GM12891 (cell line): ENCODE data around the gene IPCEF1.
A peak's percentile ranks its signal among the peaks of the same experiment; 100 is the strongest.

Experiments used
- DNase-seq: peaks from one replicate; pipeline ENCODE4 v3.0.0; 2011; ENCODE audit warnings: low spot score; ENCODE audit not compliant: insufficient read length
- FAIRE-seq: peaks from 2 replicates; lab custom pipeline; 2011; peaks lifted over from hg19 to GRCh38; lab: Jason Lieb, UNC
- PAX5 ChIP-seq: IDR thresholded peaks from 2 replicates; pipeline ENCODE4 v1.6.1; 2011; ENCODE audit warnings: low read length, moderate library complexity, mild to moderate bottlenecking; ENCODE audit not compliant: insufficient read depth, severe bottlenecking
- POLR2A ChIP-seq: IDR thresholded peaks from 2 replicates; pipeline ENCODE4 v1.6.1; 2011; ENCODE audit warnings: low read depth, low read length, control low read depth
- POLR2AphosphoS5 ChIP-seq: IDR thresholded peaks from 2 replicates; pipeline ENCODE4 v1.6.1; 2011; ENCODE audit warnings: low read depth, low read length, control low read depth
- POU2F2 ChIP-seq: IDR thresholded peaks from 2 replicates; pipeline ENCODE4 v1.6.1; 2011; ENCODE audit warnings: low read depth, mild to moderate bottlenecking, control low read depth, low read length, moderate library complexity
- SPI1 ChIP-seq: IDR thresholded peaks from 2 replicates; pipeline ENCODE4 v1.6.1; 2011; ENCODE audit warnings: low read depth, low read length, control low read depth
- TAF1 ChIP-seq: IDR thresholded peaks from 2 replicates; pipeline ENCODE4 v1.6.1; 2011; ENCODE audit warnings: low read depth, low read length, control low read depth

The IPCEF1 gene

GRCh38 chr6:154301839-154302752 is 54.5 kb downstream of the IPCEF1 start:
- peak; percentile 61 for FAIRE-seq
- peak; percentile 100 for TF ChIP-seq SPI1
- TF ChIP-seq PAX5, result no peak
- peak; percentile 75; the same call in 1 of the 2 replicates for TF ChIP-seq POU2F2
- DNase-seq, result peak; percentile 22

GRCh38 chr6:154301086-154301625 is 55.4 kb downstream of the IPCEF1 start:
- DNase-seq (no peak), FAIRE-seq (no peak)
- no peak for TF ChIP-seq POLR2AphosphoS5
- no peak for TF ChIP-seq PAX5
- TF ChIP-seq POLR2A, result no peak
- no peak for TF ChIP-seq SPI1
- no peak for TF ChIP-seq POU2F2
- TF ChIP-seq TAF1, result no peak

DNA sequence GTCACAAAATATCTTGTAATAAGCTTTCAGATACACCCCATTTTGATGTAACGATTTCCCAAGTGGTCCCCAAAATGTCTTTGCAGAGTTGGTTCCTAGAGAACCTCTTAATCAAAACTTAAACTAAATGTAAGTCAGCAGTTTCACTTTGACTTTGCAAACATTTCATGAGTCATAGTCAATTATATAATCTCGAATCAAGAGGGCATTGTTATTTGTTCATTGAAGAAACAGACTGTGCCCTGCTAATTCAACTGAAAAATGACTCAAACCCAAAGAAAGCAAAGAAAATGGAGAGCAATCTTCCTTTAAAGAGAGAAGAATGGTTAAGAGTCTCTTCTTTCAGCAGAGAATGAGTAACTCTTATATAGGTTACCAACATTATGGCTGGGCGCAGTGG is 58.3 kb downstream of the IPCEF1 start:
- no peak for TF ChIP-seq POU2F2
- TF ChIP-seq TAF1, result no peak
- TF ChIP-seq PAX5, result no peak
- no peak for TF ChIP-seq SPI1
- TF ChIP-seq POLR2AphosphoS5, result no peak
- TF ChIP-seq POLR2A, result no peak
- DNase-seq, result no peak
- no peak for FAIRE-seq

DNA sequence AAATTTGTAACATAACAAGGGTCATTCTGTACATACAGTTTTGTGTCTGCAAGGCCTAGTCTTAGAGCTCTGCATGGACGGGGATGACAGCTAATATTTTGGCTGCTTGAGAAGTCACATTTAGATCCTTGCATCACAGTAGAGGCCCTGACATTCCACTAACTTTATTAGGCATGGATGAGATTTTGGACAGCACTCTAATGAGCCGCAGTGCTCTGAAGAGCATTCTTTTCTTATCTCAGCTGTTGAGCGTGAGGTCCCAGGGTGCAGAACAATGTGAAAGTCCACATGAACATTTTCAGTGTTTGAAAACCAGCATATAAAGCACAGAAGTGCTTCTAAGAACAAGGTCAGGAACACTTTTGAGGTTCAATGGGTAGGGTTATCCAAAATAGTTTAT is 58.9 kb downstream of the IPCEF1 start:
- TF ChIP-seq POLR2AphosphoS5 (no peak), POLR2A (no peak), SPI1 (no peak), PAX5 (no peak), POU2F2 (no peak), TAF1 (no peak)
- DNase-seq (no peak), FAIRE-seq (no peak)

DNA sequence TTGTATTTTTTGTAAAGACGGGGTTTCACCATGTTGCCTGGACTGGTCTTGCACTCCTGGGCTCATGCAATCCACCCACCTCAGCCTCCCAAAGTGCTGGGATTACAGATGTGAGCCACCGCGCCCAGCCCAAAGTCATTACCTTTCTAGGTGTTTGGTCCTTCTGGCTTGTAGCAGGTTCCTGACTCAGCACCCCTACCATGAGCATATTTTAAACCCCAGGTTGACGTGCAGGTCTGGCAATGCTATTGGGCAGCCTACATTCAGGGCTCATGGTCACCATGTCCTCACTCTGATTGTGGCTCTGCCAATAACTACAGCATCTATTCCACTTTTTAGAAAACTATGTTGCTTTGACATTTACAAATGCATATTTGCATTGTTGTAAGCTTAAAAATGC is 59.4 kb downstream of the IPCEF1 start:
- DNase-seq (no peak), FAIRE-seq (no peak)
- TF ChIP-seq PAX5, result no peak
- TF ChIP-seq POLR2AphosphoS5, result no peak
- no peak for TF ChIP-seq POLR2A
- TF ChIP-seq POU2F2, result no peak
- no peak for TF ChIP-seq SPI1
- TF ChIP-seq TAF1, result no peak

DNA sequence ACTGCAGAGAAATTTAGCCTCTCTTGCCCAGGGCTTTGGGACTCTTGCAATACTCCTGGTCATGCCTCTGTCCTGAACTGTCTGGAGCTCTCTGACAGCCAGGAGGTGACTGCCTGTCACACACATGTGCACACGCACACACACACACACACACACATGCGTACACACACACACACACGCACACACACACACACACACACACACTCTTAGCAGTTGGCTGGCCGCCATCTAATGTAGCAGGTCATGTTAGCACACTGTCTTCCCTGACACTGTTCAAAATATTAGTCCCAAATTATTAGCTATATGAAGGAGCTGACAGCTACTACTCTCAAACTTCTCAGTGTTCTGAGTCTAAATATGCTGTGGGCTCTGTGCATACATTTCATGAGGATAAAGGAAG is 60.9 kb downstream of the IPCEF1 start:
- TF ChIP-seq TAF1 (no peak), PAX5 (no peak), POLR2AphosphoS5 (no peak)
- DNase-seq (no peak), FAIRE-seq (no peak)

- no peak for DNase-seq
- no peak for FAIRE-seq
- TF ChIP-seq POLR2A (no peak), PAX5 (no peak), SPI1 (no peak), POLR2AphosphoS5 (no peak), POU2F2 (no peak)
These were observed 63.6 kb downstream of the IPCEF1 start for GRCh38 chr6:154292855-154293519.

DNA sequence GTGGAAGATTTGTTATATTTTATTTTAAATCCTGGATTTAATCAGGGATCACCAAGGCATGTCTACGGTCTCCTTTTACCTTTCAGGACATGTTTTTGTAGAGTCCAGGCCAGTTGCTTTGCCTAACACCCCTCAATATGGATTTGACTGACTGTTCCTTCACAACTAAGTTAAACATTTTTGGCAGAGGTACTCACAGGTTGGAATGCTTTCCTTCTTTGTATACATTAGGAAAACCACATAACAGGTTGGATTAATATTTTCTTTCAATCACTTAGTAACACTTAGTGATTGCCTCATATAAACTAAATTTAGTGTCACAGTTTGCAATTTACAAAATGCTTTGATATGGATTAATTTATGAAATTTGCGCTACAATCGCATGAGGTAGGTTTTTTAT is 64.5 kb downstream of the IPCEF1 start:
- TF ChIP-seq POLR2A, result no peak
- no peak for TF ChIP-seq POU2F2
- TF ChIP-seq TAF1, result no peak
- no peak for TF ChIP-seq PAX5
- TF ChIP-seq SPI1, result no peak
- DNase-seq, result no peak
- no peak for FAIRE-seq

DNA sequence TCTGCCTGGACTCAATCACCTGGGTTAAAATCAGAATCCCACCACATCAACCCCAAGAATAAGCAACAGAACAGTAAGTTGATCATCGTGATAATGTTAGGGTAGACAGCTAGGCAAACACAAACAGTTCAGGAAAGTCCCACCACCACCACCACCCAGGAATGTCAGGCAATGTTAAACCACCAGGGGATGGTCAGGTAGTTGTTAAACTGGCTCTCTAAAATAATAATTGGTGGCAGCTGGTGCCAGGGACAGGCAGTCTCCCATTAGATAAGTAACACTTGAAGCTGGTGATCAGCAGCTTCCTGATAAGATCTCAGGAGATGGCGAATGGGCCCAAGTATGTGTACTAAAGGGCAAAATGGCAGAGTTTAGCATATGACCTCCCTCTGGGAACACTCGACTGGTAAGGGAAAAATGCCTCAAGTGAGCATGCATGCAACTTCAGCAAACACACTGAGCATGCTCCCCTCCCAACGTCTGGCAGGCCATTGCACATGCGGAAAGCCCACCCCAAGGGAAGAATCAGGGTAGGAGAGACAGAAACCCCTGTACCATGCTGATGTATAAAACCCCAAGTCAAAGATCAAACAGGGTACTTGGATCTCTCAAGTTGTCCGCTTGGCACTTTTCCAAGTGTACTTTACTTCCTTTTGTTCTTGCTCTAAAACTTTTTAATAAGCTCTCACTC is 66.6 kb downstream of the IPCEF1 start:
- FAIRE-seq (no peak), DNase-seq (no peak)
- TF ChIP-seq SPI1 (no peak), POLR2A (no peak), POLR2AphosphoS5 (no peak), TAF1 (no peak)

GRCh38 chr6:154285826-154286225 is 70.8 kb downstream of the IPCEF1 start:
- FAIRE-seq (no peak), DNase-seq (no peak)
- TF ChIP-seq POU2F2 (no peak), POLR2A (no peak), SPI1 (no peak), TAF1 (no peak), PAX5 (no peak), POLR2AphosphoS5 (no peak)
